Thyroid gland (tissue), 4 donors: ENCODE measurements around the gene LAMP2.

Experiments
- POLR2A ChIP-seq, 2 donors: fragments of 450-650 bp; IDR thresholded peaks; one replicate each; pipeline ENCODE4 v1.6.1; 2017; ENCODE audit warnings: antibody characterized with exemption in 2 of 2, mild to moderate bottlenecking in 2 of 2, moderate library complexity in 1 of 2
- TF ChIP-seq, protein P1 (sequence below), 6 experiments: fragments of 200-600 bp in 3 of 6; fragments of 450-650 bp in 3 of 6; sonication (generic) in 3 of 6; IDR thresholded peaks; one replicate each; pipeline ENCODE4 v1.5.1; 2016 to 2019; ENCODE audit warnings: antibody characterized with exemption in 6 of 6, mild to moderate bottlenecking in 2 of 6, inconsistent platforms in 1 of 6, moderate library complexity in 1 of 6

DNA sequence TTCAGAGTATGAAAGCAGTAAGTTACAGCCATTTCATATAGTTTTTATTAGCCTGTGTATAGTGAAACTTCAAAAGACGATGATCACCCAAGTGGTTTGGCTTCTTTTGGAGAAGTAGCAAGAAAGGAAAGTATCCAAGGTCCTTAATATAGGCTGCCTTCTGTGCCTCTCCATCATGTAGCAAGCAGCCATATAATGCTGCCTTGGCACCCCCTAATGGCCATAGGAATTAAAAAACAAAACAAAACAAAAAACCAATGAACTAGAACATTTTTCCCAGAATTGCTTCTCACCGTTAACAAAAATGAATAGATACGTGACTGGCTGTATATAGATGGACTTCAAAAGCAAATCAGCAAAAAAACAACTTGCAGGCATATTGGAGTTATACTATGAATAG lies 18.9 kb downstream of the LAMP2 start:
- TF ChIP-seq, protein P1, sequence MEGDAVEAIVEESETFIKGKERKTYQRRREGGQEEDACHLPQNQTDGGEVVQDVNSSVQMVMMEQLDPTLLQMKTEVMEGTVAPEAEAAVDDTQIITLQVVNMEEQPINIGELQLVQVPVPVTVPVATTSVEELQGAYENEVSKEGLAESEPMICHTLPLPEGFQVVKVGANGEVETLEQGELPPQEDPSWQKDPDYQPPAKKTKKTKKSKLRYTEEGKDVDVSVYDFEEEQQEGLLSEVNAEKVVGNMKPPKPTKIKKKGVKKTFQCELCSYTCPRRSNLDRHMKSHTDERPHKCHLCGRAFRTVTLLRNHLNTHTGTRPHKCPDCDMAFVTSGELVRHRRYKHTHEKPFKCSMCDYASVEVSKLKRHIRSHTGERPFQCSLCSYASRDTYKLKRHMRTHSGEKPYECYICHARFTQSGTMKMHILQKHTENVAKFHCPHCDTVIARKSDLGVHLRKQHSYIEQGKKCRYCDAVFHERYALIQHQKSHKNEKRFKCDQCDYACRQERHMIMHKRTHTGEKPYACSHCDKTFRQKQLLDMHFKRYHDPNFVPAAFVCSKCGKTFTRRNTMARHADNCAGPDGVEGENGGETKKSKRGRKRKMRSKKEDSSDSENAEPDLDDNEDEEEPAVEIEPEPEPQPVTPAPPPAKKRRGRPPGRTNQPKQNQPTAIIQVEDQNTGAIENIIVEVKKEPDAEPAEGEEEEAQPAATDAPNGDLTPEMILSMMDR (IDR thresholded peaks at IDR 0.05): no peak
- no peak for TF ChIP-seq POLR2A (IDR thresholded peaks at IDR 0.05)
